Endodermal cell (in vitro differentiated cells): ENCODE data around the gene AP3S1. TPM values are rescaled to one million over a fixed set of nuclear protein-coding genes. Genes with fewer than 3 reads are reported as not detected.
A peak's percentile ranks its signal among the peaks of the same experiment; 100 is the strongest.

Experiments
- DNase-seq: peaks from one replicate; pipeline ENCODE4 v3.0.0-alpha.2; 2017
- H3K27ac ChIP-seq: 2 replicates; pipeline ENCODE4 v1.5.1; 2013; ENCODE audit warnings: mild to moderate bottlenecking, low read depth, low read length, moderate library complexity
- H3K27me3 ChIP-seq: 2 replicates; pipeline ENCODE4 v1.6.1; 2013; ENCODE audit warnings: mild to moderate bottlenecking, low read length, moderate library complexity; ENCODE audit not compliant: insufficient read depth, control insufficient read depth, poor library complexity, severe bottlenecking
- H3K36me3 ChIP-seq: 2 replicates; pipeline ENCODE4 v1.7.0; 2013; ENCODE audit warnings: mild to moderate bottlenecking, low read length, moderate library complexity; ENCODE audit not compliant: control insufficient read depth, insufficient read depth
- H3K4me1 ChIP-seq: one replicate; pipeline ENCODE4 v1.7.0; 2013; ENCODE audit warnings: low read length; ENCODE audit not compliant: control insufficient read depth, insufficient read depth
- H3K4me3 ChIP-seq: 2 replicates; pipeline ENCODE4 v1.5.1; 2013; ENCODE audit warnings: mild to moderate bottlenecking, low read length, moderate library complexity
- H3K9ac ChIP-seq: 2 replicates; pipeline ENCODE4 v1.6.1; 2013; ENCODE audit warnings: mild to moderate bottlenecking, low read length, moderate library complexity; ENCODE audit not compliant: poor library complexity, severe bottlenecking; ENCODE audit errors: extremely low read depth
- H3K9me3 ChIP-seq: 2 replicates; pipeline ENCODE4 v1.6.1; 2013; ENCODE audit warnings: mild to moderate bottlenecking, low read length, moderate library complexity; ENCODE audit not compliant: control insufficient read depth
- H3K27ac Mint-ChIP-seq: 2 replicates; pipeline ENCODE4 v1.8.0; 2020; ENCODE audit warnings: mixed read lengths
- H3K27me3 Mint-ChIP-seq: 2 replicates; pipeline ENCODE4 v1.8.0; 2021; ENCODE audit warnings: mild to moderate bottlenecking, mixed read lengths; ENCODE audit not compliant: insufficient read depth
- H3K36me3 Mint-ChIP-seq: 2 replicates; pipeline ENCODE4 v1.8.0; 2020; ENCODE audit warnings: low read depth, mixed read lengths
- H3K4me1 Mint-ChIP-seq: 2 replicates; pipeline ENCODE4 v1.8.0; 2020; ENCODE audit warnings: mixed read lengths
- H3K4me3 Mint-ChIP-seq: 2 replicates; pipeline ENCODE4 v1.8.0; 2020; ENCODE audit warnings: mild to moderate bottlenecking, moderate library complexity, mixed read lengths
- H3K9me3 Mint-ChIP-seq: 2 replicates; pipeline ENCODE4 v1.8.0; 2020; ENCODE audit warnings: mild to moderate bottlenecking, mixed read lengths
- WGBS, 2 experiments: methylation state at CpG; one replicate each; pipeline versions ENCODE4 v1.1.5 to v1.1.7; 2013; ENCODE audit warnings: missing lambda C conversion rate in 2 of 2, mixed read lengths in 1 of 2; ENCODE audit not compliant: insufficient coverage in 1 of 2, insufficient read length in 1 of 2; 5-methylcytosine and 5-hydroxymethylcytosine counted together
- total RNA-seq, 2 donors: library from RNA; stranded (reverse); fragmentation: NEBNext Ultra II Directional in 1 of 2; extraction: Animal tissue kit (Norgen Biotek cat#: 25700) in 1 of 2; gene quantifications; 2 replicates in 1 of 2; 3 replicates in 1 of 2; pipeline ENCODE4 v1.2.1, GENCODE V29; 2021
- TF ChIP-seq, protein P1 (sequence below): fragments of 200-600 bp; sonication (generic); conservative IDR thresholded peaks from 2 replicates; pipeline ENCODE4 v1.5.0; 2021; ENCODE audit warnings: antibody characterized with exemption, mild to moderate bottlenecking

Gene AP3S1
- total RNA-seq, 2 donors from 2014 or later, result 51.2 to 75.0 TPM

- no peak for DNase-seq
- 43 to 44% methylated on average over 3 of the region's 3 CpGs for WGBS, 2 experiments
Observed at GRCh38 chr5:115842952-115843351, 1.2 kb downstream of the AP3S1 start.

DNA sequence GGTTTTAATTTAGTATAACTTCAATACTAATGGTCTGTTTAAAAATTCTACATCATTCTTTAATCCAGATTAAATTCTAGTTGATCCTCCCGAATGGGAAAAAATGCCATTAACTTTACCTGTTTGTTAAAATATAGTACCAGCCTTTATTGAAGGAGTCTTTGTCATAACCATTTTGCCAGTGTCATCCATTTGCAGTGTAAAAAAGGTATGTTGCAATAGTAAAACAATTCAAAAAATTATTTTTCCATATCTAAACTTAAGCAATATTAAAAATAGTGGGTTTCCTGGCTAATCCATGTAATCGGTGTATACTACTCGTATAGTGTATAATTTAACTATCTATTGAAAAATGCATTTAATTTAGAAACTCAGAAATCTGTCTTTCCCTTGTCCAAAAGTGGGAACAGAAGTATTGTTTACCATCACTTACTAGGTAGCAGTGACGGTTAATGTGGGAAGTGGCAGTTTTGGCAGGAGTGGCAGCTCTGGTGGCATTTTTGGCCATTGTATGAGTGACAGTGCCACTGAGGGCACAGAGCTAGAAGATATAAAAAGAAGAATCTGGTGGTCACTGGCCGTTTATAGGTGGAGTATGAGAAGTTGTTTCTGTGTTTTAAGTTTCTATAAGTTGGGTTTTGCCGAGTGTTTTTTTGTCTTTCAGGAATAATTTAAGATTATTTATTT, 1.9 kb downstream of the AP3S1 start:
- H3K36me3 ChIP-seq, result peaks cover 1% of the 10 kb centered on the region
- H3K4me1 Mint-ChIP-seq, result peaks cover 27% of the 10 kb centered on the region
- peak overlapping the region; percentile 97 for H3K4me3 Mint-ChIP-seq
- no peaks in the 10 kb centered on the region for H3K36me3 Mint-ChIP-seq
- H3K9me3 ChIP-seq, result no peaks in the 10 kb centered on the region
- H3K27ac ChIP-seq, result no peak overlapping the region
- TF ChIP-seq, protein P1, sequence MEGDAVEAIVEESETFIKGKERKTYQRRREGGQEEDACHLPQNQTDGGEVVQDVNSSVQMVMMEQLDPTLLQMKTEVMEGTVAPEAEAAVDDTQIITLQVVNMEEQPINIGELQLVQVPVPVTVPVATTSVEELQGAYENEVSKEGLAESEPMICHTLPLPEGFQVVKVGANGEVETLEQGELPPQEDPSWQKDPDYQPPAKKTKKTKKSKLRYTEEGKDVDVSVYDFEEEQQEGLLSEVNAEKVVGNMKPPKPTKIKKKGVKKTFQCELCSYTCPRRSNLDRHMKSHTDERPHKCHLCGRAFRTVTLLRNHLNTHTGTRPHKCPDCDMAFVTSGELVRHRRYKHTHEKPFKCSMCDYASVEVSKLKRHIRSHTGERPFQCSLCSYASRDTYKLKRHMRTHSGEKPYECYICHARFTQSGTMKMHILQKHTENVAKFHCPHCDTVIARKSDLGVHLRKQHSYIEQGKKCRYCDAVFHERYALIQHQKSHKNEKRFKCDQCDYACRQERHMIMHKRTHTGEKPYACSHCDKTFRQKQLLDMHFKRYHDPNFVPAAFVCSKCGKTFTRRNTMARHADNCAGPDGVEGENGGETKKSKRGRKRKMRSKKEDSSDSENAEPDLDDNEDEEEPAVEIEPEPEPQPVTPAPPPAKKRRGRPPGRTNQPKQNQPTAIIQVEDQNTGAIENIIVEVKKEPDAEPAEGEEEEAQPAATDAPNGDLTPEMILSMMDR, result no peak
- H3K27ac Mint-ChIP-seq, result no peak overlapping the region
- H3K4me3 ChIP-seq, result peak overlapping the region; percentile 90
- H3K4me1 ChIP-seq, result no peaks in the 10 kb centered on the region
- no peak overlapping the region for H3K9ac ChIP-seq
- peaks cover 7% of the 10 kb centered on the region for H3K27me3 Mint-ChIP-seq
- no peaks in the 10 kb centered on the region for H3K9me3 Mint-ChIP-seq
- 88 to 100% methylated on average over 1 to 3 of the region's 6 CpGs for WGBS, 2 experiments
- DNase-seq, result no peak
- H3K27me3 ChIP-seq, result no peaks in the 10 kb centered on the region

More at GRCh38 chr5:115842952-115843351, 1.2 kb downstream of the AP3S1 start:
- Mint-ChIP-seq H3K27me3 (peaks cover 7% of the 10 kb centered on the region), H3K9me3 (no peaks in the 10 kb centered on the region), H3K27ac (no peak overlapping the region), H3K36me3 (peaks cover under 1% of the 10 kb centered on the region), H3K4me3 (peak overlapping the region; percentile 97), H3K4me1 (peaks cover 27% of the 10 kb centered on the region)
- H3K27ac ChIP-seq, result no peak overlapping the region
- H3K9me3 ChIP-seq, result no peaks in the 10 kb centered on the region
- no peaks in the 10 kb centered on the region for H3K27me3 ChIP-seq
- H3K4me1 ChIP-seq, result no peaks in the 10 kb centered on the region
- peak overlapping the region; percentile 17 for H3K9ac ChIP-seq
- TF ChIP-seq, protein P1, result no peak
- H3K36me3 ChIP-seq, result peaks cover 8% of the 10 kb centered on the region
- peak overlapping the region; percentile 90 for H3K4me3 ChIP-seq

- Histone ChIP-seq H3K9ac (no peak overlapping the region), H3K36me3 (no peaks in the 10 kb centered on the region), H3K4me3 (no peak overlapping the region), H3K4me1 (no peaks in the 10 kb centered on the region), H3K9me3 (no peaks in the 10 kb centered on the region), H3K27ac (no peak overlapping the region), H3K27me3 (no peaks in the 10 kb centered on the region)
- no peak overlapping the region for H3K27ac Mint-ChIP-seq
- no peaks in the 10 kb centered on the region for H3K9me3 Mint-ChIP-seq
- TF ChIP-seq, protein P1, result no peak
- H3K27me3 Mint-ChIP-seq, result peaks cover 7% of the 10 kb centered on the region
- no peak for DNase-seq
- 80% methylated on average over 6 to 7 of the region's 7 CpGs for WGBS, 2 experiments
- peaks cover 21% of the 10 kb centered on the region for H3K4me1 Mint-ChIP-seq
- no peak overlapping the region for H3K4me3 Mint-ChIP-seq
- H3K36me3 Mint-ChIP-seq, result no peaks in the 10 kb centered on the region
Observed at GRCh38 chr5:115844321-115844817, 2.6 kb downstream of the AP3S1 start.
